NCI-H1105 (cell line): ENCODE results near the gene AGRP.
A peak's percentile ranks its signal among the peaks of the same experiment; 100 is the strongest.

Source experiments
- DNase-seq: peaks from one replicate; lab custom pipeline; 2025; lab: John Stamatoyannopoulos, UW

The AGRP gene

DNA sequence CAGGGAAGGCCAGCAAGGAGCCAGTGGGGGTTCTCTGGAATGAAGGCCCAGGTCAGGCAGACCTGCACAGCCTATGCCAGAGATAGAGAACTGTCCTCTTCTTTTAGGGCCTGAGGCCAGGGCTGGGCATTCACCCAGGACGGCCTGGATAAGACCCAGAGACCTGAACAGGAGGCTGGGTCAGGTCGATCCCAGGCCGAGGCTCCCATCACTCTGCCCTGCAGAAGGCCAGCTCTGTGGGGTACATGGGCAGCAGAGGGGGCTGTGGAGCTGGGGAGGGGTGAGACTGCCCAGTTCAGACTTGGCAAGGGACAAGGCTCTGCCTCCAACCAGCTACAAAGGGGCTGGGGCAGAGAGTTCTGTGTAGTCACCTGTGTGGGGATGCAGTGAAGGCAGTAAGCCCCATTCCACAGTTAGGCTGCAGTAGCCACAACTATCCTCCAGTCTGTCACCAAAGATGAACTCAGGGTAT is 37.9 kb downstream of the AGRP start:
- no peak for DNase-seq

DNA sequence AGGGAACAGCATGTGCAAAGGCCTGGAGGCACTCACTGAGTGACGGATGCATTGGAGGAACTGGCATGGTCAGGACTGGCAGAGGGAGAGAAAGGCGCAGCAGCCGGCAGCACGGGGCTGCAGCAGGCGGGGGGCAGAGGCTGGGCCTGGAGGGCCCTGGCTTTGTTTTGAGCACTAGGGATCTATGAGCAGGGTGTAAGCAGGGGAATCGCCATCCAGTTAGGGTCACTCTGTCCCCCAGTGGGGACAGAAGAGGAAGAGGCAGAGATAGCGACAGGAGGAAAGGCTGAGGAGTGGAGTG is 38.3 kb downstream of the AGRP start:
- DNase-seq, result no peak

DNA sequence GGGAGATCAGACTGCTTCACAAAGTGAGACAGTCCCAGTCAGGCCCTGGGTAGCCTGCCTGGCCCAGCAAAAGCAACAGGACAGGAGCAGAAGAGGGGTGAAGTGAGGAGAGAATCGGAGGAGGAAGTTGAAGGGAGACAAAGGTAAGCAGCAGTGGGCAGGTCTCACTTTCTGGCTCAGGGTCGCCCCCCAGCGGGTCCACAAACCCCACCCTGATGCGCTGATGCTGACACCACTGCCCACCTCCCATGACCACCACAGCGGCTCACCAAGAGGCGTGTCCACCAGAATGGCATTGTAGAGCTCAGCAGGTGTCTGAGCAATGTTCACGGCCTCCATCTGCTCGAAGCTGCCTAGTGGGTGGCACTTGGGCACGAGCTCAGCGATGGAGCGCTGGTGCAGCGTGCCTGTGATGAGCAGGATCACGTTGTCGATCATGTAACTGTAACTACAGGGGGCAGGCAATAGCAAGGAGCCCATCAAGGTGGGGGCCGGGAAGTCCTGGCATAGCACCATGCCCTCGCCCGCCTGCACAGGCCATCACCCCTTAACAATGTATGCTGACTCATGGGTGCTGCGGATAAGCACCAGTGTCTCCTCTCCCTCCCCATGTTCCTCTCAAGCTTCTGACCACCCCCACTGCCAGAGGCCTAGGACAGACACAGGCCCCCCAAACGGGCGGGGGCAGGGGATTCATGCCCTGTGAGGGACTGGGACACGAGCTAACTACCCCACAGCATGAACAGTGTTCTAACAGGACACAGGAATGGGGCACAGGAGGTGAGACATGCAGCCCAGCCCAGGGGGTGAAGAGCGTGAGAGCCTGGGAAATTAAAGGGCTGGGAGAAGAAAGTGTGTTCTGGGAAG is 38.9 kb downstream of the AGRP start:
- DNase-seq, result no peak

DNA sequence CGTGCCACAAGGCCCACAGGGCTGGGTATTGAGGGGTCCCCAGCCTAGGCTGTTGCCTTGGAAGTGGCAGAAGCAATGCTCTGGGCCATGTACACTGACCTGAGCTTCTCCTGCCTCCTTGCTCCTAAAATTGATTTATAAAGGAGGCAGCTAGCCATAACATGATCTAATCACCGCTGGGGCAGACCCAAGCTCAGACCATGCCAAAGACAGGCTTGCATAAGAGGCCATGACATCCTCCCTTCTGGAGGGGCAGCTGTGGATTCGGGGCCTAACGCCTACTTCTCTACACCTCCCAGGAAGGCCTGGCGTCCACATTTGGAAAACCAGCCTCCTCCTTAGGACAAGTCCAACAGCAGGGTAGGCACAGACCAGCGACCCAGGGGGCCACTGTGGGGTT is 40.1 kb downstream of the AGRP start:
- no peak for DNase-seq

DNA sequence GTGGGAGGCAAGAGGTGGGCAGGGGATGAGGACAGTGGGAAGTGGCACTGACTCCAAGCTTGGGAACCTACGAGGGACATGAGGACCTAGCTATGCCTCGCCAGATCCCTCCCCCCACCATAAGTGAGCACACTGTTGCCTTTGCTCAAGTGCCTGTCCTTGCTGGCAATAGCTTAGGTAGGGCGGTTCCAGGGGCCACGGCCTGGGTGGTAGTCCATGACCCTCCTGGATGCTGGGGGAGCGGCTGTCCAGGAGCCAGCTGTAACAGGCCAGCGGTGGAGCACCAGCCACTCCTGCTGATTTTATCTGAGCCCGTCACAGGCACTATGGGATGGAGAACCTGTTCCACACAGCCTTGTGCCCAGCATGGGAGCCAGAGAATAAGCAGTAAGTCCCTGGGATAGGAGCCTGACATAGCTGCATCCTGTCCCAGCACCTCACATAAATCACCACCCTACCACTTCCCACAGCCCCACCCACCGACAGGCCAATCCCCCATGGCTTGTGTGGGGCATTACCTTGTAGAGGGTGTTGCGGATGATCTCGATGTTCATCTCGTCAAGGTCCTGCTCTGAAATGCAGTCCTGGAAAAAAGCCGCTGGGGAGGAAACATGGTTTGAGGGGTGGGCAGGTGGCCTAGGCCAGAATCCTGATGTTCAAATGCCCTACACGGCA is 40.6 kb downstream of the AGRP start:
- DNase-seq, result no peak

DNA sequence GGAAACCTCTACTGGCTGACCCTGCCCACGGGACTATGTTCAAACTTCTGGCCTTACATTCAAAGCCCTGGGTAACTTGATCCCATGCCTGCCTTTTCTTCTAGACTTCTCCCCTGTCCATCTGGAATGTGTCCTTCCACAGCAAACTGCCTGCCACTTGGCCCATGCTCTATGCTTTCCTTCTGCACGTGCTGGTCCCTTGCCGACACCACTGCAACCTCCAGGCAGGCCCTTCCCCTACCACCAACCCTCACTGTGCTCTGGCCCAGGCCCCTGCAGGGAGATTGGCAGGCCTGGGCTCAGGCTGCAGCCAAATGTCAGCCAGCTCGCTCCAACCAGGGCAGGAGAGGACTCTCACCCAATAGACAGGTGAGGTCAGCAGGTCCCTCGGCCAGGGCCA is 41.4 kb downstream of the AGRP start:
- DNase-seq, result no peak

DNA sequence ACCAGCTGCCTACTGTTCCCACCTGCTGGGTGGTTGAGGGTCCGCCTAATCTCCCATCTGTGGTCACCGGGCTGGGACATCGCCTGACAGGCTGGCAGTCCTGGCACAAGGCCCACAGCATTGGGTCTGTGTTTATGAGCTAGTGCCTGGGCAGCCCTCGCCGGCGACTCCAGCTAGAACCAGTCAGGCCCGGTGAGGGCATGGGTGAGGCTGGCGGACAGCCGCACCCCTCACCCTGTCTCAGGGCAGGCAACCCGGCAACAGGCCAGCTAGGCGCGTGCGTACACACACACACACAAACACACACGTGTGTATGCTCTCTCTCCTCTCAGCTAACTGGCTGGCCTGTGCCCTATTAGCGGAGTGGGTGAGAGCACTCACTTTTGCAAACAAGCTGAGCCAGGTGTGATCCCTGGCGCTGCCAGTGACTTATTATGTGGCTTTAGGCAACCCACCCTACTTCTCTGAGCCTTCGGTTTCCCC is 42.0 kb downstream of the AGRP start:
- DNase-seq, result peak; percentile 81

DNA sequence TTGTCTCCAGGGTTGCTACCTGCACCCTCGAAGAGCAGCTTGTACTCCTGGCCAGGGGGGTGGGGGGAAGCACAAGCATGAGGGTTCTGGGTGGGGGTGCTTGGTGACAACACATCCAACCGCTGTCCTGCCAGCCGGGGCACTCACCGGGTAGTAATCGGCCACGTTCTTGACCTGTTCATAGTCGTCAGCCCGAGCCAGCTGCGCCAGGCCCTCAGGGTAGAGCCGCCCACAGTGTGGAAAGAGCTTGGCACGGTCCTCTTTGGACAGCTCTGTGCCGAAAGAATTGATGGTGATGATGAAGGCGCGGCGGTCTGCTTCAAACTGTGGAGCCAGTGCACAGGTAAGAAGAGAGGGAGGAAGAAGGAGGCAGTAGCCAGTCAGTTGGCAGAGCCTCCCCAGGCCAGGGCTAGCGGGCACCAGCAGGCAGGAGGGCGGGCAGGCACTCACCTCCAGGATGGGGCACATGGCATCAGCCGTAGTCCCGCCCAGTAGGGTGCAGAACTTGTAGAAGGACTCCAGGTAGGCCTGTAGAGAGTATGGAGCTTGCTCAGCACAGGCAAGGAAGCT is 44.4 kb downstream of the AGRP start:
- DNase-seq, result no peak

DNA sequence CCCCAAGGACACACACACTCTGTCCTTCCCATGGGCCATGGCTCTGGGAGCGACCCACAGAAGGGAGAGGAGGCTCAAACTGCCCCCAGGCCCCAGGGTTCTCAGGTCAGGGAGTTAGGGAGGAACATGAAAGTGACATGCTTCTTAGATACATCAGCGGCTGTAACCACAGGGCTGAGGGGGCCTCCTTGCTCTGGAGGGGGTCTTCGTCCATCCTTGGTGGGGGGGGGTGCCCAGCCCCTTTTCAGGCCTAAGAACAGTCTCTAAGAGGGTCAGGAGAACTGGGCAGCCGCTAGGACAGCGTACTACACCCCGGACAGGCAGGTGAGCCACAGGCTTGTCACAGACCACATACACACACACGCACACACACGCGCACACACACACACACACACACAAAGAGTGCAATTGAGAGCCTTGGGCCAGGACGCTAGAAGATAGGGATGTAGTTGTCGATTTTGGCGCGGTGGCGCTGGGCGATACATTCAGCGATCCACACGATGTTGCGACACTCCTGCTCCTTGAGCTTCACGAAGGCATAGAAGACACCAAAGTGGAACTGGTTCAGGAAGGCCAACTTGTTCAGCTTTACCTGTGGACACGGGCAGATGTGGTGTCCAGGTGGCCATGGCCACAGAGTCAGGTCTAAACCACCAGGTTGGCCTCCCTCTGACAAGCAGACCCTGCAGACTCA is 45.1 kb downstream of the AGRP start:
- DNase-seq, result no peak

DNA sequence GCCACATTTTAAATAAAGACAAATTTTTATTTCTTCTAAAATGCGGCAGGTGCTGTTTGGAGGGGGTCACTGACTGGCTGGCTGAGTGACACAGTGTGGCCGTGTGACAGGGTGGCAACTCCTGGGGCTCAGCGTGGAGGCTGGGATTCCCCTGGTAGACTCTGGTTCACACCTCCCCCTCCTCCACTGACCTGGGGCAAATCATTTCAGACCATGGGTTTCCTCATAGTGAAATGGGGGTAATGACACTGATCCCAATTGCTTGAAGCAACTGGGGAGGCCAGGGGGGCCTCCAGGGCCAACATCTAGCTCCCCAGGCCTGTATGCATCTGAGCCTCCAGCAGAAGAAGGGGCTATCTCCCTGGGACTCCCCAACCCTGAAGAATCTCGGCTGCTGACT is 45.8 kb downstream of the AGRP start:
- DNase-seq, result no peak

DNA sequence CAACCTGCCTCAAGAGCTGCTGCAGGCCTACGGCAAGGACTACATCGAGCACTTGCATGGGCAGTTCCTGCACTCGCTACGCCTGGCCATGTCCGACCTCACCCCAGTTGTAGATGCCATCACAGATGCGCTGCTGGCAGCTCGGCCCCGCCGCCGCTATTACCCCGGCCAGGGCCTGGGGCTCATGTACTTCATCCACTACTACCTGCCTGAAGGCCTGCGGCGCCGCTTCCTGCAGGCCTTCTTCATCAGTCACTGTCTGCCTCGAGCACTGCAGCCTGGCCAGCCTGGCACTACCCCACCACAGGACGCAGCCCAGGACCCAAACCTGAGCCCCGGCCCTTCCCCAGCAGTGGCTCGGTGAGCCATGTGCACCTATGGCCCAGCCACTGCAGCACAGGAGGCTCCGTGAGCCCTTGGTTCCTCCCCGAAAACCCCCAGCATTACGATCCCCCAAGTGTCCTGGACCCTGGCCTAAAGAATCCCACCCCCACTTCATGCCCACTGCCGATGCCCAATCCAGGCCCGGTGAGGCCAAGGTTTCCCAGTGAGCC is 46.6 kb downstream of the AGRP start:
- no peak for DNase-seq

DNA sequence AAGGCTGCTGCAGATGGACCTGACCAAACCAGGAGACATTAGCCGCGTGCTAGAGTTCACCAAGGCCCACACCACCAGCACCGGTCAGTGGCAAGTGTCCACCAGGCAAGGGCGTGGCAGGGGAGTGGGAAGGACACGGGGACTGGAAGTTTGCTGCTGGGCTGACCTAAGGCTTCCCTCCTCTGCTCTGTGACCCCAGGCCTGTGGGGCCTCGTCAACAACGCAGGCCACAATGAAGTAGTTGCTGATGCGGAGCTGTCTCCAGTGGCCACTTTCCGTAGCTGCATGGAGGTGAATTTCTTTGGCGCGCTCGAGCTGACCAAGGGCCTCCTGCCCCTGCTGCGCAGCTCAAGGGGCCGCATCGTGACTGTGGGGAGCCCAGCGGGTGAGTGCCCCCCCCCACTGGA is 47.6 kb downstream of the AGRP start:
- DNase-seq, result no peak

DNA sequence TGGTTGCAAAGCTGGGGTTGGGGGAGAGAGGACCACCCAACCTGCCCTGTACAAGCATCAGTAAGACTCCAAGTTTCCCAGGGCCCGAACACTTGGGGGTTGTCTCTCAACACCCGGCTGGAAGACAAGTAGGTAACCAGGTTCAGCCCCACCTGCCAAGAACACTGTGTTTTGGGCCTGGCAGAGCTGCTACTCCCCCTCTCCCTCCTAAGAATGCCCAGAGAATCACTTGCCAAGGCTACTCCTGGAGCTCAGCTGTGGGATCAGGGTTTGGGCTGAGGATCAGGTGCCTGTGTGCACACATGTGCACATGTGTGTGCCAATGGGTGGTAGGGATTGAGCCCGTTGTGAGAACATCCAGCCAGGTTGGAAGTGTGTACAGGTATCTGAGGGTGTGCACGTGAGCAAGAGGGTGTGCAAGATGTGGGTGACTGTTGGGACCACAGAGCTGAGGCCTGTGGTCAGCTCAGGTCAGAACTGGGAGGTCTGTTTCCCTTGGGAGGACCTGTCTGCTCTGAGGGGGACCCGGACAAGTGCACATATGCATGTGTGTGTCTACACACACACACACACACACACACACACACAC is 50.1 kb downstream of the AGRP start:
- DNase-seq, result no peak
